GM18868 (cell line): ENCODE results near the gene RABEP2.
"Not testable (repeated sequence)": the region's sequence is repeated elsewhere in the genome, so short reads cannot be mapped to it uniquely, and the experiment has no call there.

Experiments used
- ATAC-seq: cut with Tn5 transposase; IDR thresholded peaks from one replicate; pipeline ENCODE4 v1.9.1; 2021; ENCODE audit warnings: mild to moderate bottlenecking, moderate library complexity; ENCODE audit not compliant: unreplicated experiment

The RABEP2 gene

GRCh38 chr16:28904363-28904762 lies 20.7 kb downstream of the RABEP2 start:
- no peak for ATAC-seq

GRCh38 chr16:28903344-28904042 lies 21.5 kb downstream of the RABEP2 start:
- no peak for ATAC-seq

GRCh38 chr16:28902909-28903308 lies 22.1 kb downstream of the RABEP2 start:
- no peak for ATAC-seq

GRCh38 chr16:28901862-28902261 lies 23.2 kb downstream of the RABEP2 start:
- no peak for ATAC-seq

GRCh38 chr16:28900601-28901000 lies 24.4 kb downstream of the RABEP2 start:
- ATAC-seq: no peak

GRCh38 chr16:28899882-28900590 lies 25.0 kb downstream of the RABEP2 start:
- no peak for ATAC-seq

- ATAC-seq: no peak
Observed at GRCh38 chr16:28898942-28899341, 26.1 kb downstream of the RABEP2 start.

- ATAC-seq: no peak
Observed at GRCh38 chr16:28898266-28898665, 26.8 kb downstream of the RABEP2 start.

GRCh38 chr16:28897826-28898225 lies 27.2 kb downstream of the RABEP2 start:
- no peak for ATAC-seq

- ATAC-seq: no peak
Observed at GRCh38 chr16:28895609-28896008, 29.4 kb downstream of the RABEP2 start.

GRCh38 chr16:28893291-28893690 lies 31.7 kb downstream of the RABEP2 start:
- no peak for ATAC-seq

- ATAC-seq: no peak
Observed at GRCh38 chr16:28891964-28892890, 32.8 kb downstream of the RABEP2 start.

- ATAC-seq: not testable (repeated sequence)
Observed at GRCh38 chr16:28890355-28890754, 34.7 kb downstream of the RABEP2 start.

- ATAC-seq: no peak
Observed at GRCh38 chr16:28886945-28887344, 38.1 kb downstream of the RABEP2 start.

- no peak for ATAC-seq
Observed at GRCh38 chr16:28884045-28884444, 41.0 kb downstream of the RABEP2 start.

GRCh38 chr16:28883221-28883996 lies 41.6 kb downstream of the RABEP2 start:
- ATAC-seq: no peak

GRCh38 chr16:28882551-28883160 lies 42.4 kb downstream of the RABEP2 start:
- no peak for ATAC-seq

GRCh38 chr16:28881565-28881964 lies 43.5 kb downstream of the RABEP2 start:
- not testable (repeated sequence) for ATAC-seq

GRCh38 chr16:28880955-28881354 lies 44.1 kb downstream of the RABEP2 start:
- ATAC-seq: no peak

GRCh38 chr16:28880589-28880915 lies 44.5 kb downstream of the RABEP2 start:
- ATAC-seq: no peak
